Neural progenitor cell (in vitro differentiated cells): ENCODE measurements around the gene SINHCAF.

Experiments
- EZH2 ChIP-seq: fragments of 200-600 bp; sonication (generic); IDR thresholded peaks from 2 replicates; pipeline ENCODE4 v1.6.1; 2017; ENCODE audit warnings: antibody characterized with exemption, mild to moderate bottlenecking, moderate library complexity
- EZH2phosphoT487 ChIP-seq: fragments of 200-600 bp; sonication (generic); IDR thresholded peaks from 2 replicates; pipeline ENCODE4 v1.6.1; 2017; ENCODE audit warnings: antibody characterized with exemption
- TF ChIP-seq, protein P1 (sequence below): fragments of 200-600 bp; sonication (generic); IDR thresholded peaks from 2 replicates; pipeline ENCODE4 v1.5.1; 2017; ENCODE audit warnings: antibody characterized with exemption, mild to moderate bottlenecking

DNA sequence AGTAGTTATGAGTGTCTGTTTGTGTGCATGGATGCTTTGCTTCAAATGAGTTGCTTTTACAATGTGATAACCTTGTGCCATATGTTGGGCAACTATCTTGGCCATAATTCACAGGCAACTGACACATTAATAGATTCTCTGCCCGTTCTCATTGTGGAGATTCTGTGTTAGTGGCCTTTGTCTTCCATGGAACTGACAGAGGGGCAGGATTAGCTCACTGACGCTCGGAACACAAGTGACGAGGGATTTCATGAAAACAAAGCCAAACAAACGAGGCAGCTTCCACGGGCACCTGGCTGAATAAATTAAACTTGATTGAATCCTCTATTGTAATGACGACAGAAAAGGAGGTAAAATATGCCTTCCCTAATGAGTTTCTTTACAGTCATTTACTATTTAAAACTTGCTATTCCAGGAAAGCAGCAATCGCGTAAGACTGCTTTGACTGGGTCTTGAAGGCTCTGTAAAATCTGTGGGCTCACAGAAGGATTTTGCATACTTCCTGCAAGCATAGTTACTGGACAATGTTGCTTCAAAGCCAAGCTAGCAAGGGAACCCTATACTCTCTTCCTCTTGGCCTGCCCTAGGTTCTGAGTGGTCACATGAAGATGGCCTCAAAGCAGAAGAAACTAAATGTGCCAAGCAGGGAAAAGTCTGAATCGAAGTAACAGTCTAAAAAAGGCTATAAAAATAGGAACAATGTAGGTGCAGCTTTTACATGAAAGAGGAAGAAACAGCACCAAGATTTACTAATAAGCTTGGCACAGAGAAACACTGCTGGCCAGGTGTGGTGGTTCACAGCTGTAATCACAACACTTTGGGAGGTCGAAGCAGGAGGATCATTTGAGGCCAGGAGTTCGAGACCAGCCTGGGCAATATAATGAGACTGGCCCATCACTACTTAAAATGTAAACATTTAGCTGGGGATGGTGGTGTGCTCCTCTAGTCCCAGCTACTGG is 28.1 kb upstream of the SINHCAF start:
- no peak for TF ChIP-seq EZH2
- TF ChIP-seq, protein P1, sequence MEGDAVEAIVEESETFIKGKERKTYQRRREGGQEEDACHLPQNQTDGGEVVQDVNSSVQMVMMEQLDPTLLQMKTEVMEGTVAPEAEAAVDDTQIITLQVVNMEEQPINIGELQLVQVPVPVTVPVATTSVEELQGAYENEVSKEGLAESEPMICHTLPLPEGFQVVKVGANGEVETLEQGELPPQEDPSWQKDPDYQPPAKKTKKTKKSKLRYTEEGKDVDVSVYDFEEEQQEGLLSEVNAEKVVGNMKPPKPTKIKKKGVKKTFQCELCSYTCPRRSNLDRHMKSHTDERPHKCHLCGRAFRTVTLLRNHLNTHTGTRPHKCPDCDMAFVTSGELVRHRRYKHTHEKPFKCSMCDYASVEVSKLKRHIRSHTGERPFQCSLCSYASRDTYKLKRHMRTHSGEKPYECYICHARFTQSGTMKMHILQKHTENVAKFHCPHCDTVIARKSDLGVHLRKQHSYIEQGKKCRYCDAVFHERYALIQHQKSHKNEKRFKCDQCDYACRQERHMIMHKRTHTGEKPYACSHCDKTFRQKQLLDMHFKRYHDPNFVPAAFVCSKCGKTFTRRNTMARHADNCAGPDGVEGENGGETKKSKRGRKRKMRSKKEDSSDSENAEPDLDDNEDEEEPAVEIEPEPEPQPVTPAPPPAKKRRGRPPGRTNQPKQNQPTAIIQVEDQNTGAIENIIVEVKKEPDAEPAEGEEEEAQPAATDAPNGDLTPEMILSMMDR: no peak
- TF ChIP-seq EZH2phosphoT487: no peak
